HEK293T (cell line): ENCODE measurements around the gene SLC22A4.

ENCODE experiments used
- ARNT ChIP-seq: fragments of 450-650 bp; IDR thresholded peaks from 2 replicates; pipeline ENCODE4 v1.6.1; 2017; ENCODE audit warnings: mild to moderate bottlenecking
- CTBP1 ChIP-seq: fragments of 450-650 bp; IDR thresholded peaks from 2 replicates; pipeline ENCODE4 v1.6.1; 2016; ENCODE audit warnings: borderline replicate concordance
- FOXM1 ChIP-seq: fragments of 450-650 bp; IDR thresholded peaks from 2 replicates; pipeline ENCODE4 v1.6.1; 2017; ENCODE audit warnings: mild to moderate bottlenecking, borderline replicate concordance

DNA sequence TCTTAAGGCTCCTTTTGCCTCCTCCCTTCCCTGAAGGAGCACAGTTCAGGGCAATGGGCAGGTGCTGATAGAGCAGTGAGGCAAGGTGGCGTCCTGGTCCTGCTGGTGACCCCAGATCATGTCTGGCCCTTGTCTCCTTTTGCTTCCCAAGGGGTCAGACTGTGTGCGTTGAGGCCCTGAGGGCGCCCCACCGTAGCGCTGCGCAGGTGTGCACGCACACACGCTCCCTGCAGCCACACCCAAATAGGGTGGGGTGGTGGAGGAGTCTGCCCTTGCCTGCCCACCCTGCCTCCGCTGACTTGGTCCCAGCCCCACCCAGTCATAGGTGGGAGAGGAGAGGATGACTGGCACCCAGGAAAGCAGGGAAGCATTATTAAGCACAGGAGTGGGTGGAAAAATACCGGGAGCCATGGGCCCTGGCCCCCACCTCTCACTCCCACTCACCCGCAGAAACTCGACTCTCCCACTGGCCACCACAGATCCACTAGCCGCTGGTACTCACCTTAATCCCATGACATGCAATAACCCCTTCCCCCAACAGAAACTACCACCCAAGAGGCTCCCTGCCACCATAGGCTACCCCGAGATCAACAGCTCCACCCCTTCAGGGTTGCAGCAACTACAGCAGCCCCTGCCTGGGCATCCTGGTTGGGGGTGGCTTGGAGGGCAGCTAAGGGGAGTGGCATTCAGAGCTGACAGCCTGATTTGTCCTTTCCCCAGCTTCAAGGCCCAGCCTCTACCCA, 20.0 kb upstream of the SLC22A4 start:
- TF ChIP-seq FOXM1 (no peak), ARNT (no peak), CTBP1 (no peak)
